Activated gamma-delta T cell treated with anti-CD3 and anti-CD28 coated beads, Interleukin-2, amount 50 U/mL, for 16 hours (primary cell): ENCODE results near the gene ZNF226.
"Not testable (repeated sequence)": the region's sequence is repeated elsewhere in the genome, so short reads cannot be mapped to it uniquely, and the experiment has no call there.

ENCODE experiments used
- DNase-seq: peaks from one replicate; pipeline ENCODE4 v3.0.0-alpha.2; 2020; ENCODE audit warnings: low read depth

ZNF226 gene

DNA sequence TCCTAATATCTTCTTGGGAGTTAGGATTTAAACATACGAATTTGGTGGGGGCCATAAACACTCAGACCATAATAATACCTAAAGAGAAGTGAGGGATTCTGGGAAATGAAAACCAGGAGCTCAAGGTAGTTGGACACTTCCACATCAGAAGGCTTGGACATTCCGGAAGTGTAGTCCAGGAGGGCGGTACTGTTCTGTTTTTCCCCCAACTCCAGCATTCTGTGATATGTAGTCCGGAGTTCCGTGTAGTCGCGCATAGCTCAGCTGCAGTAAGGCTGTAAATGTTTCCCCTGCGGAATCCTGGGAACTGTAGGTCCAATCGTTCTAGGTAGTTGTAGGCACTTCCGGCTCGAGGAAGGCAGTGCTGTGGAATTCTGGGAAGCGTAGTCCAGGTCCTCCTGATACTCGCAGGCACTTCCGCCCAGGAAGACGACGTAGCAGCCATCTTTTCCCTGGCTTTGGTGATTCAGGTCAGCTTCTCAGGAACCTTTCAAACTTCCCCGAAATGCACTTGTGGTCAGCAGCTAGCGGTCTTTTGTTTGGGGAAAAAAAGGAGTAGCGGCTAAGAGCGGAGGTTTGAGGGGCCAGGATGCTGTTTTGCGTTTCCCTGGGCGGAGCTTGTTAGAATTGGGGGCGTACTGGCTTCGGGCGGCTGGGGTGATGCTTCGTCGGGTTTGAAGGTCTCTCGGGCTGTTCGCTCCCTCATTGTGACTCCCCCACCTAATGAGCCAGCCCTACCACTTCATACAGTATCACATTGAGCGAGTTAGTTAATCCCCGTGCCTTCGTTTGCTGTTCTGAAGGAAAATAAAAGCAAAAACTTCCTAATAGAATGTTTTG, at the start of gene ZNF226:
Gene ZNF226 (plus strand): TSS at position 428 of the 840 bp plus-strand sequence. CDS start 4,981 bp downstream, outside the sequence.
- peak; percentile 76 for DNase-seq

- DNase-seq = not testable (repeated sequence)
Measured at GRCh38 chr19:44121162-44121561, 43.7 kb upstream of the ZNF226 start.

- no peak for DNase-seq
Measured at GRCh38 chr19:44131955-44132354, 32.9 kb upstream of the ZNF226 start.

GRCh38 chr19:44141191-44142058, 23.5 kb upstream of the ZNF226 start, which contains the start of gene ZNF234:
TSS of gene ZNF234 (plus strand) at chr19:44141554. CDS start at chr19:44144633, 3,079 bp downstream.
- peak; percentile 55 for DNase-seq

DNA sequence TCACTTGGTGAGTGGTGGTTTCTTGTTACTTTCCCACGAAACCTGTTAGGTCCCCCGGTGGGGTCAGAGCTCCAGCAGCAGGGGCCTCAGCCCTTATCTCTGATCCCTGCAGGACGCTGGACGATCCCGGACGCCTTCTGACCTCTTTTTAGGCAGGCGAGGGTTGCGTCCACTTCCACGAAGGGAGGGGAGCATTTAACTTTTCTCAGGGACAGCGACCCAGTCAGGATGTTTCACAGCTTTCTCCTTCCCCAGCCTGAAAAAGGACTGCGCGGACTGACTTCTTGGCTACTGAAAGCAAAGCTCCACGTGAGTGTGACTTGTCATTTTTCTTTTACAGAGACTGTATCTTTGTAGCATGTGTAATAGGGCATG, 22.9 kb upstream of the ZNF226 start:
- DNase-seq = no peak

DNA sequence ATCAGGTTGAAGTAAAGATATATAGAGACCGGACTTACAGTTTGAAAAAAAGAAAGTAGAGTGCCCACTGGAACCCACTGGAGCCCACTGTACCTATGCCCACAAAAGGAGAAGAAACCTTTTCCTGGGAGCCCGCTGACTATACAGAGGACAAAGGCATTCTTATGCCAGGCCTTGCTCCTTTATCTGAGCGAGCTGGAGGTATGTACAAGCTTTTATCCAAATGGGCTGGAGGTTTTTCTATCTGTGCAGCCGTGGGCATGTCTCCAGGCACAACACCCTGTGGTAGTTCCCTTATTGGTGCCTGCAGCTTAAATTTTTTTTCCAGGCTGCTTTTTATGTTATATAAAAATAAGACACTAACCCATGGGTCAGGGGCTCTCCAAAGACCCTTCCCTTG, 15.1 kb upstream of the ZNF226 start:
- DNase-seq = no peak

- no peak for DNase-seq
Measured at GRCh38 chr19:44151491-44151890, 13.4 kb upstream of the ZNF226 start.

- no peak for DNase-seq
Measured at GRCh38 chr19:44156475-44156874, 8.4 kb upstream of the ZNF226 start.

GRCh38 chr19:44163789-44164188, 1.1 kb upstream of the ZNF226 start:
- no peak for DNase-seq

- no peak for DNase-seq
Measured at GRCh38 chr19:44164327-44164672, 600 bp upstream of the ZNF226 start.

GRCh38 chr19:44170660-44171059, 5.8 kb downstream of the ZNF226 start:
- DNase-seq = not testable (repeated sequence)

- DNase-seq = no peak
Measured at GRCh38 chr19:44176590-44176989, 11.7 kb downstream of the ZNF226 start.

DNA sequence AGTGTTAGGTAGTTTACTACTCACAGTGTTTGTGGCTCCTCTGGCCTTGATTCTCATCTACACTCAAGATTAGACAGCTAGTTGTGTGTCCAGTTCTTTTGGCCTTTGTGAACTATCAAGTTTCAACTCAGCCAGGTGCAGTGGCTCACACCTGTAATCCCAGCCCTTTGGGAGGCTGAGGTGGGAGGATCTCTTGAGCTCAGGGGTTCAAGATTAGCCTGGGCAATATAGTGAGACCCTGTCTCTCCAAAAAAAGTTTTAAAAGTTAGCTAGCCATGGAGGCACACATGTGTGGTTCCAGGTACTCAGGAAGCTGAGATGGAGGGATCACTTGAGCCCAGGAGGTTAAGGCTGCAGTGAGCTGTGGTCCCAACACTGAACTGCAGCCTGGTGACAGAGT, 16.1 kb downstream of the ZNF226 start:
- no peak for DNase-seq

GRCh38 chr19:44182145-44182544, 17.2 kb downstream of the ZNF226 start:
- no peak for DNase-seq

DNA sequence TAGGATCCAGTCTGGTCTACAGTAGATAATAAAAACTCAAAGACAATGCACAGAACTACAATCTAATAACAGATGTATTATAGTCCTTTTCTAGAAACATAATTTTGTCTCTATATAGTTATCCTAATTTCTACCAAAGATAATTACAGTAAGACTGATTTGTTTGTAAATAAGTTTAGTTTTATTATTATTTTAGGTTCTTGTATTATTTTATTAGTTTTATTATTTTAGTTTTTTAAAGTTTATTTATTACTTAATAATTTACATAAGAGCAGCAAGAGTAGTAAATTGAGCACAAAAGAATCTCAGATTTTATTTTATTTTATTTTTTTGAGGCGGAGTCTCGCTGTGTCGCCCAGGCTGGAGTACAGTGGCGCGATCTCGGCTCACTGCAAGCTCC, 25.1 kb downstream of the ZNF226 start:
- DNase-seq = no peak

DNA sequence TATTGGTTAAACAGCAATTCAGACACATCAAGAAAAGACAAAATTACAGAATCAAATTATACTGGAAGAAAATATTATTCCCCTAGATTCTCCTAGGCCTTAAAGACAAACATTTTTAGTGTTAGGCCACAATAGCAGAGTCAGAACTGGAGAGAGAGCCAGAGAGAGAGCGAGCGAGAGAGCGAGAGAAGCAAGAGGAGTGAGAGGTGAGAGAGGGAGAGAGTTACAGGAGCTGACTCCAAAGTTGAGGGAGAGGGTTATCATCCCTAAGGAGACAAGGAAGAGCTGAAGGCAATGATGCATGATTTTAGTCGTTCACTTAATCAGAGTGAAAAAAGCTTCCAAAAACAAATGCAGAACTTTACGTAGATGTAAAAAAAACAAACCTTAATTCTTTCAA, 27.2 kb downstream of the ZNF226 start:
- DNase-seq = no peak

DNA sequence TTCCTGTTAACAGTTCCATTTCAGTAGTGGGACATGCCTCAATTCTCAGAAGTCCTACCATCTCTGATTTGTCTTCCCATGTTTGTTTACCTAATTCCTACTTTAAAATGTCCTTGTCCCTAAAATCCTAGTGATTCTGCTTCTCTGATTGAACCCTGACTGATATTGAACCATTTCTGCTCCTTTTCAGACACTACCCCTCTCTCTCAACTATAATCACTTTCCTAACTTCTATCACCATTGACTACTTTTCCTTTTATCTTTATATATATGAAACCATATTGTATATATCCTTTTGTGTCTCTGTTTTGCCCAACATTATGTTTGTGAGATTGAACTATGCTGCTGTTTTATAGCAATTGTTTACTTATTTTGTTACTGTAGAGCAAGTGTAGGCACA, 31.9 kb downstream of the ZNF226 start:
- no peak for DNase-seq

DNA sequence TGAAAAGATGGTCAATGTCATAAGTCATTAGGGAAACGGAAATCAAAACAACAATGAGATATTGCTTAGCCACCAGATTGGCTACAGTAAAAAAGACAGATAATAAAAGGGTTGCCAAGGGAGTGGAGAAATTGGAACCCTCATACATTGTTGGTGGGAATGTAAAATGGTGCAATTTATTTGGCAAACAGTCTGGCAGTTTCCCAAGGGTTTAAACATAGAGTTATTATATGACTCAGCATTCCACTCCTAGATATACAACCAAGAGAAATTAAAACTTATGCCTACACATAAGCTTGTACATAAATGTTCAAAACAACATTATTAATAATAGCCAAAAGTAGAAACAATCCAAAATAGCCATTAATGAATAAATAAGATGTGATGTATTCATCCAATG, 37.6 kb downstream of the ZNF226 start:
- no peak for DNase-seq

- no peak for DNase-seq
Measured at GRCh38 chr19:44202974-44203373, 38.1 kb downstream of the ZNF226 start.

DNA sequence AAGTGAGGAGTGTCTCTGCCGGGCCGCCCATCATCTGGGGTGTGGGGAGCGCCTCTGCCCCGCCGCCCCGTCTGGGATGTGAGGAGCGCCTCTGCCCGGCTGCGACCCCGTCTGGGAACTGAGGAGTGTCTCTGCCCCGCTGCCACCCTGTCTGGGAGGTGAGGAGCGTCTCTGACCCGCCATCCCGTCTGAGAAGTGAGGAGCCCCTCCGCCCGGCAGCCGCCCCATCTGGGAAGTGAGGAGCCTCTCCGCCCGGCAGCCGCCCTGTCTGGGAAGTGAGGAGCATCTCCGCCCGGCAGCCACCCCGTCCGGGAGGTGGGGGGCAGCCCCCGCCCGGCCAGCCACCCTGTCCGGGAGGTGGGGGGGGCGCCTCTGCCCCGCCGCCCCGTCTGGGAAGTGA, 39.0 kb downstream of the ZNF226 start:
- DNase-seq = not testable (repeated sequence)

DNA sequence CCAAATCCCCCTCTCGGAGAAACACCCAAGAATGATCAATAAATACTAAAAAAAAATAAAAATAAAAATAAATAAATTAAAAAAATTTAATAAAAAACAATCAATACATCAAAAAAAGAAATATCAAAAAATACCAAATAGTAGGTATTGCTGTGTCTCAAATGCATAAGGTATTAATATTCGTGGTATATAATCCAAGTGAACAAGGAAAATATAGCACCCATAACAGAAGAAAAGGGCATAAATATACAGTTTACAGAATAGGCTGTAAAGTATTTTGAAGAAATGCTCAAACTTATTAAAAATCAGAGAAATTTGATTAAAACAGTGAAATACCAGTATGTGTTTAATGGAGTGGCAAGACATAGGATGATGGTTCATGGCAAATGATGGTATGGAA, 39.9 kb downstream of the ZNF226 start:
- no peak for DNase-seq

DNA sequence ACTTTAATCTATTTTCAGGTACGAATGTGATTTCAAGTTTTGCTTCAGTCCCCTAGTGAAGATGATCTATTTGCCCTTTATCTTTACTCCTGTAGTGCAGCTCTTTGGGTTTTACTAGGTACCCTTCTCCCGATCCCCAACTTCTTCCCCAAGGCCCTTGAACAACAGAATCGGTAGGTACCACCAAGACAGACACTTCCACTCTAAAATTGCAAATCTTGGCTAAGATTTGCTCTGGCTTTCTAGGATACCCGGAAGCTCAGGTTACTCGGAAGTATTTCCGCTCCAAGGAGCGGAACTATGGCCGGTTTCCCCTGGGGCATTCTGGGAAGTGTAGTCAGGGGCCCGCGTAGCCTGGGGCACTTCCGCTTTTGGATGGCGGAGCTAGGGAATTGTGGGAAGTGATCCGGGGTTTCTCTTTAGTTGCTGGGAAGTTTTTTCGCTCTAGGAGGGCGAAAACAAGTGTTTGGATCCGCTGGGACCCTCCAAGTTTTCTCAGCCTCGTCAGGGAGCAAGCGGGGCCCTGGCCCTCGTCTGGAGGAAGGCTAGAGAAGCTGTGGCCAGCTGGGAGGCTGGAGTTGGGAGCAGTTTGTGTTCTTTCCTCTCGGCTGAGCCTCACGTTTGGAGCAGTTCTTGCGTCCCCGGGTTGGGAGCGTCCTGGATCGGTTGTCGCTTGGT, 42.4 kb downstream of the ZNF226 start:
- DNase-seq = peak; percentile 66
